ENCODE data around the gene RAP1GAP.

- no peak for TF ChIP-seq EZH2phosphoT487 (IDR thresholded peaks at IDR 0.05; ENCODE audit: borderline replicate concordance, low read depth, low read length)
- TF ChIP-seq, protein P1, sequence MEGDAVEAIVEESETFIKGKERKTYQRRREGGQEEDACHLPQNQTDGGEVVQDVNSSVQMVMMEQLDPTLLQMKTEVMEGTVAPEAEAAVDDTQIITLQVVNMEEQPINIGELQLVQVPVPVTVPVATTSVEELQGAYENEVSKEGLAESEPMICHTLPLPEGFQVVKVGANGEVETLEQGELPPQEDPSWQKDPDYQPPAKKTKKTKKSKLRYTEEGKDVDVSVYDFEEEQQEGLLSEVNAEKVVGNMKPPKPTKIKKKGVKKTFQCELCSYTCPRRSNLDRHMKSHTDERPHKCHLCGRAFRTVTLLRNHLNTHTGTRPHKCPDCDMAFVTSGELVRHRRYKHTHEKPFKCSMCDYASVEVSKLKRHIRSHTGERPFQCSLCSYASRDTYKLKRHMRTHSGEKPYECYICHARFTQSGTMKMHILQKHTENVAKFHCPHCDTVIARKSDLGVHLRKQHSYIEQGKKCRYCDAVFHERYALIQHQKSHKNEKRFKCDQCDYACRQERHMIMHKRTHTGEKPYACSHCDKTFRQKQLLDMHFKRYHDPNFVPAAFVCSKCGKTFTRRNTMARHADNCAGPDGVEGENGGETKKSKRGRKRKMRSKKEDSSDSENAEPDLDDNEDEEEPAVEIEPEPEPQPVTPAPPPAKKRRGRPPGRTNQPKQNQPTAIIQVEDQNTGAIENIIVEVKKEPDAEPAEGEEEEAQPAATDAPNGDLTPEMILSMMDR (conservative IDR thresholded peaks at IDR 0.05; ENCODE audit: low read length): no peak
These were observed 51.1 kb downstream of the RAP1GAP start for GRCh38 chr1:21618059-21618458.
